Effector CD8-positive, alpha-beta T cell (primary cell): Measurements from ENCODE around the gene AKR1B15.

Source experiments
- DNase-seq: peaks from one replicate; lab custom pipeline; 2025; lab: John Stamatoyannopoulos, UW

The AKR1B15 gene

DNA sequence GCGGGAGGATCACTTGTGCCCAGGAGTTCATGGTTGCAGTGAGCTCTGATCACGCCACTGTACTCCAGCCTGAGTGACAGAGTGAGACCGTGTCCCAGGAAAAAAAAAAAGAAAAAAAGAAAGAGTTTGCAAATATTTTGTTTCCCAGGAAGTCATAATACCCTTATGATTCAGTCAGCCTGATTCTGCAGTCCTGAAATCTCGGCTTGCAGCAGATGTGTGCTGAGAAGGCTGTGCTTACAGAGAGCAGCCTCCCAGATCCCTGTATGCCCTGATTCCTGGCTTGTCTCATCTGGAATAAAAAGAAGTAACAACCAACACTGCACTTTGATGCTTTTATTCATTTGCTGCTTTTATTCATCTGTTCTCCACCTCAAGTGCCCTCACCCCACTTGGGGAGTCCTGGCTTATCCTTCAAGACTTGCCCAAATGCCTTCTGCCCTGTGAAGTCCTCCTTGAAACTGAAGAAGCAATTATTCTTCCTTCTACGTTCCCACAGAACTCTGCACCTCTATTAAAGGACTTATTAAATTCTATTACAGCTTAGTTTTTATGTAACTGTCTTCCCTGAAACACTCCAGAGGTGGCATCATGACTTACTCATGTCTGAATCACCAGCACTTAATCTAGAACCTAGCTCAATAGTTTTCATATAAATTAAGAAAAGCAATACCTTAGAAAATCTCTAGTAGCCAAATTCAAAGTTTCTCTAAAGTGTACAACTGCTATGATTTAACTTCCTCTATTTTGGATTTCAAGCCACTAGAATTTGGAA lies 70.0 kb downstream of the AKR1B15 start:
- DNase-seq = no peak

DNA sequence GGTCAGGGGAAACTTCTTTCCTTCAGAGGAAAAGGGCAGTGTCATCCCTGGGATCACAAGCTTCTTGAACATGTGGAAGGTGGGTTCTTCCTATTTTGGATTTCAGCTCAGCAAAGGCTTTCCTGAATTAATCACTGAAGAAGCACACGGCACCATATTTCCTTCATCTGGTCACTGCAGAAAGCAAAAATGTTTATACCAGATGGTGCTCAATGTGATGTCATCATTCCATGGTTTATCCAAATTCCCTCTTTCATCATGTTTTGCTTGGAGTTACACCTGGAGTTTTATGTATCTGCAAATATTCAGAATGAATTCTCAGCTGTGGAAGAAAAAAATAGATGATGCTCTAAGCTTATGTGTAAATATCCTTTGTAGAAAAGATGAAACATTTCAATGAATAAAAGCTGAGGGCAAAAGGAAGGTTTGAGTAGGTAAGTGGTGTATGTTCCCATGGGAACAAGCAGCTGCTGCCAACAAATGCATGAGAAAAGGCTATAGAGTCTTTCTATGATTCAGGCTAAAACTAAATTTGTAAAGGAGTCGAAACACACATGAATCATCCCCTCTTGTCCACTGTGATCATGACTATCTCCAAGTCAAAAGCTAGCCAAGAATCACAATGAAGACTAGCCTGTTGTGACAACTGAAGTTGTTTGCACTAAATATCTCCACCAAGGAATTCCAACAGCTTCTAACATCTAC lies 70.9 kb downstream of the AKR1B15 start:
- no peak for DNase-seq

DNA sequence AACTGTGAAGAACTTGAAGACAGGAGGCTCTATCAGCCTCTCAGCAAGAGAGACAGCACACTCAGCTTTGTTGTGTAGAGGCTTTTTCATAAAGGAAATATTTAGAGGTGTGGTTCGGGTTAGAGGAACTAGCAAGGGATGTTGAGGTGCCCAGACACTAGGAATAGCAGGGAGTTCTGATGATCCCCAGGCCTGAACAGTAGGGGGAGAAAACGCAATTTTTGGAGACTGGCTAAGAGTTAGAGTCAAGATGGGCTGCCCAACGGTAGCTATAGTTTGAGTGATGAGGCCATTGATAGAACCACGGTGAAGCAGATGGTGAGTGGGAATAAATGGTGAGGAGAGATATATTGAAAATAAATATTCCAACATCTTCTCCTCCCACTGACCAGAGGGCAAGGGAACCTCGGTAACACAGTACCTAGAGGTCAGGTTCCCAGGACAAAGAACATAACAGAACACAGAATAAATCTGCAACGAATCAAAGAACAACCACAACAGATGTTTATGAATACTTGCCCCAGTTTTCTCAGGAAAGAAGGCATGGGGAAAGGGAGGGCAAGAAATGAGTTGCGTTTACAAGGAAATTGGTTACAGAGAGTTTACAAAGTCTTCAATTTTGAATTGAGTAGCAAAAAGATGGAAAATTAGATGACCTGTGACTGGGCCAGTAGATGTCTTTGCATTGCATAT lies 73.5 kb downstream of the AKR1B15 start:
- no peak for DNase-seq

DNA sequence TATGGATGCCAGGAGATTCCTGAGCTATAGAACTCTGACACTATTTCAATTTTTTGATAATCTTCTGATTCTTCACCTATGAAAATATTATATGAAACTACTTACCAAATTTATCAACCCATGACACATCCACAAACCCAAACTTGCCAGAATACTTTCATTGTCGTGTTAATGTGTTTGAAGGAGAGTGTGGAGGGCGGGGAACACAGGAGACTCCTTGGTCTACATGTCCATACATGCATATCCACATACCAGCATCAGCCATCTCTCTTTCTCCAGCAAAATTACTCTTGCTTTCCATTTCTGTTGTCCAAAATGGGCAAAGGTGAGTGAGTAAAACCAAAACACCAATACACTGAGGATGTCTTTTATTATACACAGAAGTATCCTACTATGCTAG lies 74.3 kb downstream of the AKR1B15 start:
- DNase-seq = no peak

- no peak for DNase-seq
These were observed 76.6 kb downstream of the AKR1B15 start for GRCh38 chr7:134625550-134625949.

DNA sequence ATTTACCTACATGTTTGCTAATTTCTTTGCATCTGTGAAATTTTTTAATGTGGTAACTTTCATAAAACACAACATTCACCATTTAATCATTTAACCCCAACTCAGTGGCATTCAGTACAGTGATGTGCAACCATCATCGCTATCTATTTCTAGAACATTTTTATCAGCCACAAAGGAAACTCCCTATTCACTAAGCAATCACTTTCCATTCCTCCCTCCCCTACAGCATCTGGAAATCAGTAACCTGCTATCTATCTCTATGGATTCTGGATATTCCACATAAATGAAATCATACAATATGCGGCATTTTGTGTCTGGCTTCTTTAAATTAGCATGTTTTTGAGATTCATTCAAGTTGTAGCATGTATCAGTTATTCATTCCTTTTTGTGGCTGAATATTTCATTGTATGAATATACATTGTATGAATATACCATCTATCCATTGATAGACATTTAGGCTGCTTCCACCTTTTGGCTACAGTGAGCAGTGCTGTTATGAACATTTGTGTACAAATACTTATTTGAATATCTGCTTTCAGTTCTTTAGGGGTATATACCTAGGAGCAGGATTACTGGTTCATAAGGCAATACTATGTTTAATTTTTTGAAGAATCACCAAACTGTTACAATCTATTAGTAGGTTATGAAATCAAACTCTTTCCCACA lies 78.3 kb downstream of the AKR1B15 start:
- DNase-seq = no peak

DNA sequence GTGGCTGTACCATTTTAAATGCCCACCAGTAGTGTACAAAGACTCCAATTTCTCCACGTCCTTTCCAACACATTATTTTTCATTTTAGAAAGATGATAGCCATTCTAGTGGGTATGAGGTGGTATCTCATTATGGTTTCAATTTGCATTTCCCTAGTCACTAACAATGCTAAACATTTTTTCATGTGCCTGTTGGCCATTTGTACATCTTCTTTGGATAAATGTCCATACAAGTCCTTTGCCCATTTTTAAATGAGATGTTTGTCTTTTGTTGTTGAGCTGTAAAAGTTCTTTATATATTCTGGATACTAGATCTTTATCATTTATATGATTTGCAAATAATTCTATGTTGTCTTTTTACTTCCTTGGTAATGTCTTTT lies 78.9 kb downstream of the AKR1B15 start:
- DNase-seq = no peak

DNA sequence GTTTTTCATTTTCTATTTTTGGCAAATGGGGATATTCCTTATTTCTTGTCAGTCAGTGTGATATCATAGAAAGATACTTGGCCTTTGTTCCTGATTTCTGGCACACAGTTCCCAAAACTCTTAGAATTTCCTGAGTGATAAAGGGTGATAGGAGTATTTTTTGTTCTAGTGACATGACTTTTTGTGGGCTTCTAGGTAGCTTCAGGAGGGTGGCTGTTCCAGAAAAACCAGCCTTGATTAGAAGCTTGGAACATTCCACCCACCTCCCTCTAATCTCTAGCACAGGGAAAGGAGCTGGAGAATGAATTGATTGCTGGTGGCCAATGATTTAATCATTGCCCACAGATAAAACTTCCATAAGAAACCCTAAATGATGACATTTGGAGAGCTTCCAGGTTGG lies 80.5 kb downstream of the AKR1B15 start:
- no peak for DNase-seq
